Measurements from ENCODE around the gene ZNF780A. TPM values are rescaled to one million over a fixed set of nuclear protein-coding genes. Genes with fewer than 3 reads are reported as not detected.

ZNF780A gene
- 9.6 and 10.9 TPM in 2 replicates for total RNA-seq

GRCh38 chr19:40090241-40091204 lies at the start of gene ZNF780A:
Gene ZNF780A (minus strand): TSS chr19:40090943. CDS start chr19:40084753, 6,190 bp downstream.

GRCh38 chr19:40055832-40056504 lies 34.8 kb downstream of the ZNF780A start, which contains the start of gene ZNF780B:
Gene ZNF780B (minus strand): TSS chr19:40056231. CDS start chr19:40050332, 5,899 bp downstream.

Other genes starting within 250 kb of the ZNF780A start
- 256 and 309 TPM in 2 replicates for gene FBL, start 244.6 kb downstream of the ZNF780A start, total RNA-seq
- gene FCGBP, start 156.3 kb downstream of the ZNF780A start, total RNA-seq: under 0.01 and 0.19 TPM in 2 replicates
- gene PSMC4, start 119.8 kb downstream of the ZNF780A start, total RNA-seq: 95.3 and 116 TPM in 2 replicates
- gene ZNF546, start 93.9 kb downstream of the ZNF780A start, total RNA-seq: 3.2 and 4.1 TPM in 2 replicates
- 9.1 and 14.6 TPM in 2 replicates for gene ZNF780B, start 34.7 kb downstream of the ZNF780A start, total RNA-seq
- gene MAP3K10, start 100.5 kb upstream of the ZNF780A start, total RNA-seq: 4.4 and 8.1 TPM in 2 replicates
- not detected in 2 replicates for gene TTC9B, start 127.4 kb upstream of the ZNF780A start, total RNA-seq
- 0.09 TPM in 1 of 2 replicates, not detected in the other for gene CCNP, start 135.7 kb upstream of the ZNF780A start, total RNA-seq
- 20.1 and 38.0 TPM in 2 replicates for gene AKT2, start 194.4 kb upstream of the ZNF780A start, total RNA-seq

Measured in endothelial cell of coronary artery (primary cell).